Prostate gland (tissue), 2 donors: ENCODE data around the gene VPS8.

ENCODE experiments used
- CTCF ChIP-seq, 4 experiments: fragments of 200-600 bp in 2 of 4; fragments of 450-650 bp in 2 of 4; sonication (generic) in 2 of 4; IDR thresholded peaks; 1 replicate in 3 of 4; 2 replicates in 1 of 4; pipeline ENCODE4 v1.5.1; 2016 to 2019; ENCODE audit warnings: antibody characterized with exemption in 4 of 4, mild to moderate bottlenecking in 2 of 4, moderate library complexity in 2 of 4
- POLR2AphosphoS5 ChIP-seq: sonication (generic); formaldehyde crosslinking; IDR thresholded peaks from one replicate; pipeline ENCODE4 v1.6.1; 2017; ENCODE audit warnings: antibody characterized with exemption

DNA sequence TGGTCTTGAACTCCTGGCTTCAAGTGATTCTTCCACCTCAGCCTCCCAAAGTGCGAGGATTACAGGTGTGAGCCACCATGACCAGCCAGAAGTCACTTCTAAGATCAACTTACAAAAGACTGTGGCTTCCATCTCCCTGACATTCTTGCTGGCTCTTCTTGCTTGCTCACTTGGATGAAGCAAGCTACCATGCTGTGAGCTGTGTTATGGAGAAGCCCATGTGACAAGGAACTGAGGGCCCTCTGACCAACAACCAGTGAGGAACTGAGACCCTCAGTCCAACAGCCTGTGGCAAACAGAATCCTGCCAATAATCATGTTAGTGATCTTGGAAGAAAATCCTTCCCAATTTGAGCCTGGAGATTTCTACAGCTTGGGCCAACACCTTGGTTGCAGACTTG, 7.2 kb upstream of the VPS8 start:
- no peak for TF ChIP-seq CTCF (IDR thresholded peaks at IDR 0.05)
- TF ChIP-seq POLR2AphosphoS5: no peak
